ENCODE results near the gene GNAS.
"Not testable (repeated sequence)": the region's sequence is repeated elsewhere in the genome, so short reads cannot be mapped to it uniquely, and the experiment has no call there.

Gene GNAS

DNA sequence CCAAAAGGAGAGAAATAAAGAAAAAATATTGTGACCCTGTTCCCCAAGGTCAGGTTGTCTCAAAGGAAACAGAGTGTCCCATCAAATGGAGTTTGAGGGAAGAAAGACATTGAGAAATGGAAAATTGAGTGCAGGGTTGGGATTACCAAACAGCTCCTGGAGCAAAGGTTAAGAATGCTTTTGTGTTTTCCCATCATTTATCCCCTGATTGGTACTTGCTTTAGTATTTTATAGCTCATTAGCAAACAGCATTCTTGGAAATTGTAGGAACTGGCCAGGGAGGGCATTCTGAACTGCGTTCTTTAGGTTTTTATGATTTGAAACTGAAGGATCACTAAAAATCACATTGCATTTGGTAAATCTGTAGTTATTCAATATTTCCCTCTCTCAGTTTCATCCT lies 69.5 kb downstream of the GNAS start:
- no peaks in the 10 kb centered on the region for H3K9me3 Mint-ChIP-seq (ENCODE audit: low read depth)
- H3K4me3 Mint-ChIP-seq: no peak overlapping the region
- no peaks in the 10 kb centered on the region for H3K27me3 Mint-ChIP-seq
- no peak overlapping the region for H3K27ac Mint-ChIP-seq
- no peaks in the 10 kb centered on the region for H3K36me3 Mint-ChIP-seq
- no peaks in the 10 kb centered on the region for H3K4me1 Mint-ChIP-seq (ENCODE audit: low read depth)

DNA sequence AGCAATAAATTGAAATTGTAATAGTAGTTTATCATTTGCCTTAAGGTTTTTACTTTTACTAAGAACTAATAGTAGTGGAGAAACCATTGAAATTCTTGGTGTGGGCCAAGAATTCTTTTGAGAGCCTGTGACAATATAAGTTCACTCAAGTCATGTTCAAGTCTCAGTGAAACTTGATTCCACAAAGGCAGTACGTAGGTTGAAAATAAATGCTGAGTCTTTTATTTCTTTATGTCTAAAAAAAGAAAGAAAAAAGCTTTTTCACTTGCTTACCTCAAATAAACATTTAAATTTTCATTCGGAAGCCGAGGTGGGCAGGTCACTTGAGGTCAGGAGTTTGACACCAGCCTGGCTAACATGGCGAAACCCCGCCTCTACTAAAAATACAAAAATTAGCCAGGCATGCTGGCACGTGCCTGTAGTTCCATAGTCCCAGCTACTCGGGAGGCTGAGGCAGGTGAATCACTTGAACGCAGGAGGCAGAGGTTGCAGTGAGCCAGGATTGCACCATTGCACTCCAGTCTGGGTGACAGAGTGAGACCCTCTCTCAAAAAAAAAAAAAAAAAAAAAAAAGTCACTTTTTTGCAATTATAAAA lies 70.7 kb downstream of the GNAS start:
- H3K36me3 Mint-ChIP-seq: no peaks in the 10 kb centered on the region
- no peaks in the 10 kb centered on the region for H3K9me3 Mint-ChIP-seq (ENCODE audit: low read depth)
- H3K4me1 Mint-ChIP-seq (ENCODE audit: low read depth): no peaks in the 10 kb centered on the region
- no peaks in the 10 kb centered on the region for H3K27me3 Mint-ChIP-seq
- no peak overlapping the region for H3K27ac Mint-ChIP-seq
- H3K4me3 Mint-ChIP-seq: no peak overlapping the region

DNA sequence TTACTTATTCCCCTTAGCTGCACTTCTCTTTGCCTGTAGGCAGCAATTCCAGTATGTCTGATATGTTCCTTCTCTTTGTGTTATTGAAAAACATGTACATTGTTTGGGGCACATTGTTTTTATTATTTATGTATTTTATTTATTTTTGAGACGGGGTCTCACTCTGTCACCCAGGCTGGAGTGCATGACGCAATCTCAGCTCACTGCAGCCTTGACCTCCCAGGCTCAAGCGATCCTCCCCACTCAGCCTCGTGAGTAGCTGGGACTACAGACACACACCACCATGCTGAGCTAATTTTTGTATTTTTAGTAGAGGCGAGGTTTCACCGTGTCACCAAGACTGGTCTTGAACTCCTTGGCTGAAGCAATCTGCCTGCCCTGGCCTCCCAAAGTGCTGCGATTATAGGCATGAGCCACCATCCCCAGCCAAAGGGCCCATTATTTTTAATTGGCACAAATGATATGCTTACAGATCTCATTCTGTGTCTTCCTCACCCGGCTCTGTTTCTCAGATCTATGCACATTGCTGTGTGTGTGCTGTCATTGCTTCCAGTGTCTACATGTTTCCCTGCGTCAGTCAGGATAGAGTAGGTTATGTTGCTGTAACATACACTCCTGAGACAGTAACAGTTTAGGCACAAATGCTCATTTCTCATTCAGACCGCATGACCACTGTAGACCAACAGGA lies 74.4 kb downstream of the GNAS start:
- Mint-ChIP-seq H3K27me3 (peaks cover 8% of the 10 kb centered on the region), H3K4me1 (ENCODE audit: low read depth) (no peaks in the 10 kb centered on the region), H3K9me3 (ENCODE audit: low read depth) (no peaks in the 10 kb centered on the region), H3K27ac (no peak overlapping the region), H3K36me3 (no peaks in the 10 kb centered on the region), H3K4me3 (no peak overlapping the region)

DNA sequence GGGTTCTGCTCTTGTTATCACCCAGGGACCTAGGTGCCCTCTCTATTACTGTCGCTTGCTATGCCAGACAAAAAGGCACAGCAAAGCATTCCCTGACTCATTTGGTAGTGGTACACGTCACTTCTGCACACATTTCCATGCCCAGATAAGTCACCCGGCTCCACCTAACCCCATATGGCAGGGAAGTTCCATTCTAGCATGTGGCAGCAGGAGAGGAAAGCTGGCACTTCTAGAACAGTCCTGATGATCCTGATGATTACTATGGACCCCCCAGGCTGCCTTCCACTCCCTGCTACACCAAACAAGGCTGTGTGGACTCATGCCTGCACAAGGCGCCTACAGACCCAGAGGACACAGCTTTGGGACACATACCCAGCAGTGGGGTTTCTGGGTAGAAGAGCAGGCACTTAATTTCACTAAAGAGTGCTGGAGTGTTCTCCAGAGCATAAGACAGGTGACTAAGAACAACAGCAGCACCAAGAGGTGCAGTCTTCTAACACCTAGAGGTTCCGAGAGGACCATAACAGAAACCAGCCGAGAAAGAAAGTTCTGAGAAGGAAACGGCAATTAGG lies 75.1 kb downstream of the GNAS start:
- Mint-ChIP-seq H3K36me3 (no peaks in the 10 kb centered on the region), H3K27ac (no peak overlapping the region), H3K4me1 (ENCODE audit: low read depth) (no peaks in the 10 kb centered on the region), H3K27me3 (peaks cover 12% of the 10 kb centered on the region), H3K9me3 (ENCODE audit: low read depth) (no peaks in the 10 kb centered on the region), H3K4me3 (no peak overlapping the region)

DNA sequence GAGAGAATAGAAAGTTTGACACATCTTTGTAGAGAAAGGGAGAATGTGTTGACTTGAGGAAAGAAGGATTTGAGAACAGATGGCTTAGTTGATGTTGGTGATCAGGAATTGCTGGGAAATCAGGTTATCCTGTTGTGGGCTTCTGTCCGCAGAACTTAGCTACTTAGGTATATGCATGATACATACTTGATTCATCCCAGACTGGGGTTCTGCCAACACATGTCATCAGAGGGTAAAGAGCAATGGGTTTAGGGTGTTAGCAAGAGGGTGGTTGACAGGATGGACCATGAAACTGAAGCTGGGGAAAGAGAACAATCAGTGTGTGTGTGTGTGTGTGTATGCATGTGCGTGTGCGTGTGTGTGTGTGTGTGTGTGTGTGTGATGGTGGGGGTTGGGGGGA lies 78.0 kb downstream of the GNAS start:
- no peak overlapping the region for H3K27ac Mint-ChIP-seq
- H3K4me1 Mint-ChIP-seq (ENCODE audit: low read depth): no peaks in the 10 kb centered on the region
- H3K36me3 Mint-ChIP-seq: no peaks in the 10 kb centered on the region
- H3K9me3 Mint-ChIP-seq (ENCODE audit: low read depth): no peaks in the 10 kb centered on the region
- peaks cover 12% of the 10 kb centered on the region for H3K27me3 Mint-ChIP-seq
- H3K4me3 Mint-ChIP-seq: no peak overlapping the region

DNA sequence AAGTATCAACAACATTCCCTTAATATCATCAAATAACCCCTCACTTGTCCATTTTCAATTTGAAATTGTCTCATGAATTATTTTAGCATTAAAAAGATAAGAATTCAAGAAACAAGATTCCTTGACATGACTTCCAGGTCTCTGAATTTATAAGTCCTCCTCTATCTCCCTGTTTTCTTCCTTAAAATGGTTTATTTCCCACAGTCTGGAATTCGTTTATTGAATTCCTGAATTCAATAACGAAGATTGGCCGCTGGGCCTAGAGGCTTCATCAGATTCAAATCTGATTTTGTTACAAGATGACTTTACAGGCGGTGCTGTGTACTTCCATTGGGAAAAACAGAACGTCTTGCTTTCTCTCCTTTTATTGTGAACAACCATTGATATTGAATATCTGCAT lies 79.7 kb downstream of the GNAS start:
- peaks cover 15% of the 10 kb centered on the region for H3K27me3 Mint-ChIP-seq
- no peaks in the 10 kb centered on the region for H3K9me3 Mint-ChIP-seq (ENCODE audit: low read depth)
- H3K27ac Mint-ChIP-seq: no peak overlapping the region
- H3K4me3 Mint-ChIP-seq: no peak overlapping the region
- no peaks in the 10 kb centered on the region for H3K4me1 Mint-ChIP-seq (ENCODE audit: low read depth)
- peaks cover 2% of the 10 kb centered on the region for H3K36me3 Mint-ChIP-seq

DNA sequence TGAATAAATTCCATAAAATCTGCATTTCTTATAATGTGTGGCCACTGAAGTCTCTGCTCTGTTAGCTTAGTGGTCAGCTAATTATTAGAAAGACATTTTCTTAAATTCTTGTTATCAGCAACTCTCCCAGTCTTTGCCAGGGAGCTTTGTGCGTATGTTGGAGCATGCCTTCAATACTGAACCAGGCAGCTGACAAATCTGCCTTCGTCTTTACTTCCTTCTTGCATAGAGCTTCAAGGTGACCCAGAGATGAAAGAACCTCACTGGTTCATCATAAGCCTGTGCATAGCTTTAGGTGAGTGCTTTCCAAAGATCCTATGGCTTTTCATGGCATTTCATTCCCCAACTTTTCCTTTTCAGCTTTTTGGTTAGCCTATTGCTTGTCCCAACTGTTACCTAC lies 85.6 kb downstream of the GNAS start:
- no peaks in the 10 kb centered on the region for H3K9me3 Mint-ChIP-seq (ENCODE audit: low read depth)
- no peak overlapping the region for H3K27ac Mint-ChIP-seq
- H3K36me3 Mint-ChIP-seq: peaks cover 2% of the 10 kb centered on the region
- no peaks in the 10 kb centered on the region for H3K4me1 Mint-ChIP-seq (ENCODE audit: low read depth)
- H3K27me3 Mint-ChIP-seq: peaks cover 3% of the 10 kb centered on the region
- no peak overlapping the region for H3K4me3 Mint-ChIP-seq

DNA sequence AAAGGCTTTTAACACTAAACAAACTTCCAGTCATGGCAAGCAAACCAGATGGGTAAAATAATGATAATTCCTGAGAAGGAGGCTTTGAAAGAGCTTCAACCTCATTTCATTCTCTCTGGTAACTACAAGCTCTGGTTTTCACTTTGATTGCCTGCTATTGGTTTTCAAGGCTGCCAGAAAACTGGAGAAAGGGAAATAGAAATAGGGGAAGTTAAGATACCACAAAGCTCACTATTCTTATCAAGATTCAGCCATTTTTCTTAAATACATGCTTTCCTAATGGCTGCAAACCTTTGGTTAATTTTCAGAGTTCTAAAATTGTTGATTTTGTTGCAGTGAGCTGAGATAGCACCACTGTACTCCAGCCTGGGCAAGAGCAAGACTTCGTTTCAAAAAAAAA lies 86.0 kb downstream of the GNAS start:
- Mint-ChIP-seq H3K9me3 (ENCODE audit: low read depth) (no peaks in the 10 kb centered on the region), H3K4me1 (ENCODE audit: low read depth) (no peaks in the 10 kb centered on the region), H3K27me3 (peaks cover 3% of the 10 kb centered on the region), H3K4me3 (no peak overlapping the region), H3K27ac (no peak overlapping the region), H3K36me3 (peaks cover 2% of the 10 kb centered on the region)

DNA sequence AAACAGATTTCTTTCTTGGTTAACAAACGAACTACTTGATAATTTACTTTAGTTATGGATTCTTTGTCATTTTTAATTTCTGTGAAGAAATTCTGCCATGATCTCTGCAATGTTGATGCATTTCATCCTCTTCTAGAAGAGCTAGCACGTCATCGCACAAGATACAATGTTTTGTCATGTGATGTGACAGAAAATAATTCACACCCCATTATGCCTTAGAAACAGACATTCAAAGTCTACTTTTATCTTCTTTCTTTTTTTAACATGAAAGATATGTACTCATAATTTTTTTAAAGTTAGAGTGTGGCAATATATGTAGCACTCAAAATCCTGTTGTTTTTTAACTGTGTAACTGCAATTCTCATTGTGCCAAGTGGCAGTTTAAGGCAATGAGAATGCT lies 89.0 kb downstream of the GNAS start:
- Mint-ChIP-seq H3K4me3 (no peak overlapping the region), H3K9me3 (ENCODE audit: low read depth) (no peaks in the 10 kb centered on the region), H3K27ac (no peak overlapping the region), H3K36me3 (peaks cover 2% of the 10 kb centered on the region), H3K4me1 (ENCODE audit: low read depth) (no peaks in the 10 kb centered on the region), H3K27me3 (no peaks in the 10 kb centered on the region)

DNA sequence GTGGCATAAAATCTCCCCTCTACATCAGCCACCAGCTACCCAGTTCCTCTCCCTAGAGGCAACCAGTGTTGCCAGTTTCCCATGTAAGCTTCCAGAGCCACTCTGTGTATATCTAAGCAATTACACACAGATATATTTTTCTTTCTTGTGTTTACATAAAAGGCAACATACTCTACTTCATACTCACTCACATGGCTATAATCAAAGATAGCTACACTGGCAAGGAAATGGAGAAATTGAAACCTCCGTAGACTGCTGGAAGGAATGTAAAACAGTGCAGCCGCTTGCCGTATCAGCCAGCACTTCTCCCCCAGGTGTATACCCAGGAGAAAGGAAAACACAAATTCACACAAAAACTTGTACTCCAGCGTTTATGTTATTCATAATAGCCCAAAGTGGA lies 90.0 kb downstream of the GNAS start:
- H3K9me3 Mint-ChIP-seq (ENCODE audit: low read depth): no peaks in the 10 kb centered on the region
- H3K36me3 Mint-ChIP-seq: no peaks in the 10 kb centered on the region
- no peak overlapping the region for H3K4me3 Mint-ChIP-seq
- H3K4me1 Mint-ChIP-seq (ENCODE audit: low read depth): no peaks in the 10 kb centered on the region
- H3K27me3 Mint-ChIP-seq: no peaks in the 10 kb centered on the region
- no peak overlapping the region for H3K27ac Mint-ChIP-seq

DNA sequence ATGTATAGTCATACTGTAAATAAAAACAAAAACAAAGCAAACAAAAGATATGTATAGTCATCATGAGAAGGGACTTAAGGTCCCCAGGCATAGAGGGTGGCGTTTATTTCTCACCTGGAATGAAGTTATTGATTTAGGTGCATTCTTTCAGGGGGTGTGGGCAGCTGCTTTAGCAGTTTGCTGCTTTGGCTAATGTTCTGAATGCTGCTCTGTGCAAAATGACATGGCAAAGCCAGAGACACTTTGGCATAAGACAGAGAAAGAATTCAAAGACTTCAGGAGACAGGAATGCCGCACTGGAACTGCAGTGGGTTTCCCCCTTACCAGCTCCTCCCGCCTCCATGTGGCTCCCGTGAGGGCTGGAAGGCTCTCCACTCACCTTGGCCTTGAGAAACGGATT lies 92.1 kb downstream of the GNAS start:
- peaks cover 2% of the 10 kb centered on the region for H3K27me3 Mint-ChIP-seq
- no peaks in the 10 kb centered on the region for H3K9me3 Mint-ChIP-seq (ENCODE audit: low read depth)
- H3K4me1 Mint-ChIP-seq (ENCODE audit: low read depth): no peaks in the 10 kb centered on the region
- H3K27ac Mint-ChIP-seq: no peak overlapping the region
- no peaks in the 10 kb centered on the region for H3K36me3 Mint-ChIP-seq
- no peak overlapping the region for H3K4me3 Mint-ChIP-seq

DNA sequence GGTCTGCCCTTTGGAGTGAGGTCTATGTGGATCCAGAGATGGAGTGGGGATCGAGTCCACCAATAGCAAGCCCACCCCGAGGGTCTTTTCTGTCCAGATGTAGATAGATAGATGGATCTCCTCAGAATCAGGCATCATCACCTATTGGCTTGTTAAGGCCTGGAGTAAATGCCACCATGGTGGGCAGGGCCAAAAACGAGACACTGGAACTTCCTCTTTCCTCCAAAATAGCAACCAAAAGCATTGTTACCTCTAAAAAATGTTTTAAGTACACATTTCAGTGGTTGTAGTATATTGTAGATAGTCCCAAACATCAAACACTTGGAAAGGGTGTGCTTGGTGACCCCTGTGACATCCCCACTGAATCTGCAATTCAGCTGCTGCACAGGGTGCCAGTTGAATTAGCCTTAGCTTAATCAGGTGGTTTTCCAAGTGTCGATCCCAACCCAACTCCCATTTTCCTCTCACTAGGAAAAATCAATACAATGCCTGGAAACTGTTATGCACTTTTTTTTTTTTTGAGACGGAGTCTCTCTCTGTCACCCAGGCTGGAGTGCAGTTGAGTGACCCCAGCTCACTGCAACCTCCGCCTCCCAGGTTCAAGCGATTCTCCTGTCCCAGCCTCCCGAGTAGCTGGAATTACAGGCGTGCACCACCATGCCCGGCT lies 93.6 kb downstream of the GNAS start:
- H3K27me3 Mint-ChIP-seq: peaks cover 6% of the 10 kb centered on the region
- no peak overlapping the region for H3K4me3 Mint-ChIP-seq
- no peak overlapping the region for H3K27ac Mint-ChIP-seq
- H3K9me3 Mint-ChIP-seq (ENCODE audit: low read depth): no peaks in the 10 kb centered on the region
- no peaks in the 10 kb centered on the region for H3K36me3 Mint-ChIP-seq
- no peaks in the 10 kb centered on the region for H3K4me1 Mint-ChIP-seq (ENCODE audit: low read depth)

DNA sequence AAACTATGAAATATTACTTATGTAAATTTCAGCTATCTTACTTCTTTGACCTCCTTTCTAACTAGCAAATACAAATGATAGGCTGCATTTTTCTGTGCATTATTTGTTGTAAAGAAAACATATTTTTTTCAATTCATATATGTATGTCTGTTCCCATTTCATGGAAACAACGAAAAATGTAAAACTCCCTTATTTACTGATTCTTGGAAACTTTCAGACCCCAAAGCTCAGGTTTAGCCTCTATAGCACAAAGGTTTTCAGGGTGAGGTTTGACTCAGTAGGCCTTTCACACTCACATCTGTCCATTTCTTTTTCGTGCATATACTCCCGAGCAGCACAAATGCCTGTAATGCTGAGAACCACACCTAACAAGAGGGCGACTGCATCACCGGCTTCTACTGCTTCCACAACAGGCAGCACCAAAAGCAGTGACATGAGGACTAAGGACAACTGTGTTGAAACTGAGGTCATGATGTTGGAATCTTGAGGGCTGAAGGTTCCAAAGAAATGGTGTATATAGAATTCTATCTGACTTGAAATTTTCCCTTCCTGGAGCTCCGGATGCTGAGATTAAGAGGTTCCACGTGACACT lies 95.4 kb downstream of the GNAS start:
- not testable (repeated sequence) for H3K4me3 Mint-ChIP-seq, H3K27me3 Mint-ChIP-seq, H3K27ac Mint-ChIP-seq

DNA sequence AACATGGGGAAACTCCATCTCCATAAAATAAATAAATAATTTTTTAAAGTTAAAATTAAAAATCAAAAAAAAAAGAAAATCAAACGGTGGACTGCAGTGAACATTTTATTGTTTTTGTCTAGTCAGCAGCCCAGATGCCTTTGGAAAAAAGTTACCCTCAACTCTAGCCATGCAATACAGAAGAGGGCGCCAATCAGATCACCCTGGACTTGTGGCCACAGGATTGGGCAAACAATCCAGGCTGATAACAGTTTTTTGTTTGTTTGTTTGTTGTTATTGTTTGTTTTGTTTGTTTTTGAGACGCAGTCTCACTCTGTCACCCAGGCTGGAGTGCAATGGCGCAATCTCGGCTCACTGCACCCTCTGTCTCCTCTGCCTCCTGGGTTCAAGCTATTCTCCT lies 98.1 kb downstream of the GNAS start:
- H3K27me3 Mint-ChIP-seq: peaks cover 6% of the 10 kb centered on the region
- no peak overlapping the region for H3K27ac Mint-ChIP-seq
- H3K9me3 Mint-ChIP-seq (ENCODE audit: low read depth): no peaks in the 10 kb centered on the region
- H3K4me1 Mint-ChIP-seq (ENCODE audit: low read depth): no peaks in the 10 kb centered on the region
- no peak overlapping the region for H3K4me3 Mint-ChIP-seq
- H3K36me3 Mint-ChIP-seq: no peaks in the 10 kb centered on the region

More for the DNA sequence above, 95.4 kb downstream of the GNAS start:
- H3K36me3 Mint-ChIP-seq; H3K9me3 Mint-ChIP-seq (ENCODE audit: low read depth); H3K4me1 Mint-ChIP-seq (ENCODE audit: low read depth): not testable (repeated sequence)

DNA sequence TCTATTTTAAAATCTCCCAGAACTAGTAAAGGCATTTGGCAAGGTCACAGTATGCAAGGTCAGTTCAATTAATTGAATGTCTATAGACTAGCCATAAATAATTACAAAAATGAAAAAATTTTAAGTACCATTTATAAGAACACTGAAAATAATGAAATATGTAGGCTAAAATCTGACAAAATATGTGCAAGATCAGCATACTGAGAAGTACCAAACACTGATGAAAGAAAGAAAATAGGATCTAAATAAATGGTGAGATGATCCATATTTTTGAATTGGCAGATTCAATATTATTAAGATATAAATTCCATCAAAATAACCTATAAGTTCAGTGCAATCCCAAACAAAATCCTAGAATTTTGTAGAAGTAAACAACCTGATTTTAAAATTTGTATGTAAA lies 100.5 kb downstream of the GNAS start:
- Mint-ChIP-seq H3K9me3 (ENCODE audit: low read depth) (no peaks in the 10 kb centered on the region), H3K27me3 (peaks cover 6% of the 10 kb centered on the region), H3K4me3 (no peak overlapping the region), H3K27ac (no peak overlapping the region), H3K36me3 (no peaks in the 10 kb centered on the region), H3K4me1 (ENCODE audit: low read depth) (no peaks in the 10 kb centered on the region)
